Activated gamma-delta T cell treated with Interleukin-2 at 50 U/mL for 16 hours (primary cell): ENCODE results near the gene TADA1.
A peak's percentile ranks its signal among the peaks of the same experiment; 100 is the strongest.
"Not testable (repeated sequence)": the region's sequence is repeated elsewhere in the genome, so short reads cannot be mapped to it uniquely, and the experiment has no call there.

Experiments used
- DNase-seq: peaks from one replicate; pipeline ENCODE4 v3.0.0-alpha.2; 2020

The TADA1 gene

DNA sequence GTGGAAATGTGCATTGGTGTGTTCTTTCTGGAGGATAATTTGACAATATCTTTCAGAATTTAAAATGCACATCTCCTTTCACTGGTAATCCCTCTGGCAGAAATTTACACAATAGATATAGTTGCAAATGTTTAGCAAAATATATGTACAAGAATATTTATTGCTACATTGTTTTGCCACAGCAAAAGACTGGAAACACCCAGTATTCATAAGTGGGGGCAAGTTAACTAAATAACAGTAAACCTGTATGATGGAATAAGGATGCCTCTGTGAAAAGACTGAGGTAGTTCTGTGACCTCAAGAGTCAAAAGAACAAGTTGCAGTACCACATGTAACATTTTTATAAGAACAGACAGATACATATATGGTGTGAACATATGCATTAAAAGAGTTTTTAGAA is 13.7 kb upstream of the TADA1 start:
- DNase-seq: no peak

DNA sequence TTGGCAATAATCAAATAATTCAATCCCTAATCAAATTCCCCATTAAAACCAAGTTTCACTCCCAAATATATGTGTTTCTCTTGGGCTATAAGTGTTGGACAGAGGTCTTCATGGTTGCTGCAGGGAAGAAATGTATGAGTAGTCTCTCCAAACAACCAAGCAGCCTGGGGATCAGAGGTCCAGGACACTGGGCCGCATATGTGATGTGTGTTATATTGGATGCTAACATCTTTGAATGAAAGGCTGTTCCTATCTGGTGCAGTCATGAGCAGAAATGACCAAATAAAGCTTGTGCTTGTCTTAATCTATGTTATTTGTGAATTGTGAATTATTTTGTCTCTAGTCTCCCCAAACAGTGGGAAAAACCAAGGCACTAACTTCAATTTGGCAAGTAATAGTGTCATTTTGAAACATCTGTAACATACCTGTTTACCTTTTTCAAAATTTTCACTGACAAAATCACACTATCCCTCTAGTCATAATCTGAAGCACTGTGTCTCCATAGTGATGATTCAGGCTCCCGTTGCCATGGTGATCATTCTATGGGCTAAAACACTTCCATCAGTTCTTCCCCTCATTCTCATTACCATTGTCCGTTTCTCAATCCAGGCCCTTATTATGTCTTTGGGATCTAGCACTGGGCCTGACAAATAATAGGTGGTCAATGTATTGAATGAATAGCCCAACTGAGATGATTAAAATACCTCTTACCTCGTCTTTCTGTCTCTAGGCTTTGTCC is 12.5 kb upstream of the TADA1 start:
- no peak for DNase-seq

GRCh38 chr1:166884971-166885370 is 8.9 kb upstream of the TADA1 start:
- no peak for DNase-seq

- DNase-seq: peak; percentile 11
These were observed 8.1 kb upstream of the TADA1 start for GRCh38 chr1:166884040-166884642.

DNA sequence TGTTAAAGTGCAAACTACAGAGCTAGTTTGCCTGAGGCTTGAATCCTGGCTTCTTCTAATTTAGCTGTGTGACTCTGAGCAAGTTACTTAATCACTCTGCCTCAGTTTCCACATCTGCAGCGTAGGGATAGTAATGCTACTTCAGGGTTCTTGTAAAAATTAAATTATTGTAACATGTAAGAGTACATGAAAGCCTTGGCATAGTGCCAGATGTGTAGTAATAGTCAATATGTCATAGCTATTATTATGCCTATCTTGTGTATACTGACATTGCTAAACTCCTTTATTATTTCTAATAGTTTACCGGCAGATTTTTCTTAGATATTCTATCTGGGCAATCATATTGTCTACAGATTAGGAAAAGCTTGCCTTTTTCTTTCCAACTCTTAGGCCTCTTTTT is 6.8 kb upstream of the TADA1 start:
- DNase-seq: no peak

- DNase-seq: not testable (repeated sequence)
These were observed 2.3 kb upstream of the TADA1 start for GRCh38 chr1:166878173-166878917.

GRCh38 chr1:166876540-166876838 is 425 bp upstream of the TADA1 start:
- no peak for DNase-seq

- no peak for DNase-seq
These were observed 746 bp downstream of the TADA1 start for GRCh38 chr1:166875302-166875733.

- no peak for DNase-seq
These were observed 1.6 kb downstream of the TADA1 start for GRCh38 chr1:166874464-166874863.

DNA sequence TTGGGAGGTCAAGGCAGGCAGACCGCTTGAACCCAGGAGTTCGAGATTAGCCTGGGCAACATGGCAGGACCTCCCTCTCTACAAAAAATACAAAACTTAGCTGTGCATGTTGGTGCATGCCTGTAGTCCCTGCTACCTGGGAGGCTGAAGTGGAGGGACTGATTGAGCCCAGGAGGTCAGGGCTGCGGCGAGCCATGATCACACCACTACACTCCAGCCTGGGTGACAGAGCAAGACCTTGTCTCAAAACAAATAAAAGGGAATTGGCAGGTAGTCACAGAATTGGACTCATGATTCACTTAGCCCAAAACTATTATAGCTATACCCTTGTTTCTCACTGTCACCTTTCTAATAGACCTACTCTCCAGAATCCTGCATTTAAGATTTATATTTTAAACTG is 5.5 kb downstream of the TADA1 start:
- DNase-seq: no peak

GRCh38 chr1:166869318-166870099 is 6.6 kb downstream of the TADA1 start:
- no peak for DNase-seq

DNA sequence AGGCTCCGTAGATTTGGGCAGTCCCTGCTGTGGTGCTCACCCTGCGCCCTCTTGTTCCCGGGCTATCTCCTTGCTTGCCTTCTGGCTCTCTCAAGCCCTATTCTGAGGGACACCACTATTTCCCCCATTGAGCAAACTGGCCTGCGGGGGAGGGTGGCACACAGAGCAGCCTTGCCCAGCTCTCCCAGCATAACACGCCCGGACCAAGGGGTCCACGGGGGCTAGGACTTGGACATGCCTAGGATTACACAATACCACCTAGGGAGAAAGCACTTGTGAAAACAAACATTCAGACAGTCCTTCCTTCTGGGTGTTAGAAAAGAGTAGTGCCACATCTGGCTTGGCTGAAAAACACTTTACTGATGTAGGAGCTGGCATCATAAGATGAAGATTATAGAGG is 7.4 kb downstream of the TADA1 start:
- DNase-seq: no peak

- no peak for DNase-seq
These were observed 10.1 kb downstream of the TADA1 start for GRCh38 chr1:166865926-166866325.

- no peak for DNase-seq
These were observed 16.5 kb downstream of the TADA1 start for GRCh38 chr1:166859597-166859996.

- DNase-seq: no peak
These were observed 17.2 kb downstream of the TADA1 start for GRCh38 chr1:166858726-166859419.

GRCh38 chr1:166857995-166858394 is 18.1 kb downstream of the TADA1 start:
- no peak for DNase-seq

- DNase-seq: no peak
These were observed 20.5 kb downstream of the TADA1 start for GRCh38 chr1:166855558-166855957.

- DNase-seq: no peak
These were observed 23.1 kb downstream of the TADA1 start for GRCh38 chr1:166852918-166853317.

GRCh38 chr1:166849135-166849534 is 26.9 kb downstream of the TADA1 start:
- DNase-seq: no peak

DNA sequence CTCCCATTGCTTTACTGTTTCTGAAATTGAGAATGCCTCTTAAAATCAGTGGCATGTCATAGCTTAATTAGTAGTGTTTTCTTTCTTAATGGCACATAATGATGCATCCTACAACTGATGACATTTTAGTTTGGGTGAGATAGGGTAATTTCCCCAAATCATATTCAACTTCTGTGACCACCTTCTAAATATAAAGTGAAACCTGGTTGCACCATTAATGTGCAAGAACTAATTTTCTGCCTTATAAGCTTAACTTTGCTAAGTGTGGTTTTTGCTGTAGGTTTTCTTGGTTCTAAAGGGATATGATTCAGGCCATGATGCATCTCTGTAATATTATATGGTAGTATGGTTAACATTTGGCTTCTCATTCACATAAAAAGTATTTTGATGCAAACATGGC is 27.9 kb downstream of the TADA1 start:
- DNase-seq: no peak

DNA sequence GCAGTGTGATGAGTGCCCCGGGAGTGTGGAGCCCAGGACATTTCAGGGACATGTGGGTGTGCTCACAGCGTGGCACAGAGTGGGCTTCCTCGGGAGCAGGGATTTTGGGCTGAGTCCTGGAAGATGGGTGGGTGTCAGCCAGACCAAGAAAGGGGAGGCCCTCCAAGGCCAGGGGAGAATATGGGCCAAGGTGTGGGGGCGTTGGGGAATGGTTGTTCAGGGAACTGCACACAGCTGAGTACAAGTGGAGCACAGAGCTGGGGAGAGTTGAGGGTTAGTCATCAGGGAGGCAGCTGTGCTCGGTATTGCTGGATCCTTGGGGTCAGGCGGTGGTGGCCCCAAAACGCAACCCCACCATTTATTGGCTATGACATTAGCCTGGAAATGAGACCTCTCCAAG is 31.3 kb downstream of the TADA1 start:
- no peak for DNase-seq

DNA sequence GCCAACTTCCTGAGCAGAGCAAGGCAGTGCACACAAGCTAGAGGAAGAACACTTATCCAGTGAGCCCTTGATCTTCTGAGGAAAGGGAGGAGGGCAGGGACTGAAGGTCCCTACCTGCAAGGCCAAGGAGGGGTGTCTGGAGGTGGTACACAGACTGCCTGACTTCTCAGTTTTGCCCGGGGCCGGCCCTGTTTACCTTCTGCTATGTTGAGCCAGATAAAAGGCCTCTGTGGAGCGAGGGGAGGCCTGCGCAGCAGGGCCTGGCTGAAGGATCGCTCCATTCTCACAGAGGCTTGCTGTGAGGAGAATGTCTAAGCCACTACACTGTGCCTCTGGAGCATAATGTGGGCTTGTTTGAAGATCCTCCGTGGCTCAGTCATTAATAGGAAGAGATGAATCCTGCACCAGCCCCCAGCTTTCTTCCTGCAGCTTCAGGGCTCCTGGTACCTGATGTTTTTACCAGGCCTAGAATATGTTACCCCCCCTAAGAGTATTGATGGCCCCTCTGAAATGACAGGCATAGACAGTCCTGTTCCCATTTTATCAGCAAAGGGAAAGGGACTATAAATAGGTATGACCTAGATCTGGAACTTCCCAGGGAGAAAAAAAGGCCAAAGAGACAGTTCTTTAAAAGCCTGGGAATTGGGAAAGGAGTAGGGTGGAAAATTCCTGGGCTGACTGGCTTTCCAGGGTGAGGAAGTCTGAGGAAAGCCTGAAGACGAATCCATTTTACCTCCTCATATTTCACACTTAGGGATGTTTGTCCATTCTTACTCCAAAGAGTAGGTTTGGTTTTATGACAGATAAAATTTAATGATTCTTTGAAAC is 32.1 kb downstream of the TADA1 start:
- no peak for DNase-seq
